ENCODE measurements around the gene TUBB4B. TPM values are rescaled to one million over a fixed set of nuclear protein-coding genes. Genes with fewer than 3 reads are reported as not detected.
A peak's percentile ranks its signal among the peaks of the same experiment; 100 is the strongest.

The TUBB4B gene
- total RNA-seq, 3 donors from 2014 or later (not counting 1 experiment from before 2014, with no cell fraction given): 84.4 to 121 (median 93.9) TPM

- no peak for TF ChIP-seq CTCF (IDR thresholded peaks at IDR 0.05)
- H3K4me1 Mint-ChIP-seq: peaks cover 0 to 6% of the 10 kb centered on the region in 2 donors
- no peak within 1 kb of the TSS for H3K27ac Mint-ChIP-seq
- no peaks in the 10 kb centered on the region for H3K9me3 Mint-ChIP-seq
- H3K4me3 Mint-ChIP-seq: peak within 1 kb of the TSS; percentile 25
- ATAC-seq (no peak), DNase-seq (no peak)
- intact Hi-C loops (cut with micrococcal nuclease): no loop called here
- Histone ChIP-seq H3K9me3 (ENCODE audit: control insufficient read depth, insufficient read depth, low read length) (no peaks in the 10 kb centered on the region), H3K4me3 (ENCODE audit: low read length) (no peak within 1 kb of the TSS), H3K4me1 (ENCODE audit: control insufficient read depth, insufficient read depth, low read length) (peaks cover 17% of the 10 kb centered on the region), H3K36me3 (ENCODE audit: control insufficient read depth, insufficient read depth, low read length) (no peaks in the 10 kb centered on the region), H3K27ac (ENCODE audit: low read length) (no peak within 1 kb of the TSS), H3K27me3 (ENCODE audit: control insufficient read depth, insufficient read depth, low read length) (no peaks in the 10 kb centered on the region)
- no peaks in the 10 kb centered on the region for H3K27me3 Mint-ChIP-seq (ENCODE audit: low read depth in 2 of 2)
- no peaks in the 10 kb centered on the region for H3K36me3 Mint-ChIP-seq
- 95% methylated on average over 4 of the region's 4 CpGs for WGBS (ENCODE audit: insufficient coverage)
Measured at GRCh38 chr9:137251194-137251461, 10.0 kb downstream of the TUBB4B start, which contains the start of gene STPG3. Gene STPG3, plus strand, starts transcription at chr9:137251286. Its CDS starts 1 bp downstream, at chr9:137251287.

DNA sequence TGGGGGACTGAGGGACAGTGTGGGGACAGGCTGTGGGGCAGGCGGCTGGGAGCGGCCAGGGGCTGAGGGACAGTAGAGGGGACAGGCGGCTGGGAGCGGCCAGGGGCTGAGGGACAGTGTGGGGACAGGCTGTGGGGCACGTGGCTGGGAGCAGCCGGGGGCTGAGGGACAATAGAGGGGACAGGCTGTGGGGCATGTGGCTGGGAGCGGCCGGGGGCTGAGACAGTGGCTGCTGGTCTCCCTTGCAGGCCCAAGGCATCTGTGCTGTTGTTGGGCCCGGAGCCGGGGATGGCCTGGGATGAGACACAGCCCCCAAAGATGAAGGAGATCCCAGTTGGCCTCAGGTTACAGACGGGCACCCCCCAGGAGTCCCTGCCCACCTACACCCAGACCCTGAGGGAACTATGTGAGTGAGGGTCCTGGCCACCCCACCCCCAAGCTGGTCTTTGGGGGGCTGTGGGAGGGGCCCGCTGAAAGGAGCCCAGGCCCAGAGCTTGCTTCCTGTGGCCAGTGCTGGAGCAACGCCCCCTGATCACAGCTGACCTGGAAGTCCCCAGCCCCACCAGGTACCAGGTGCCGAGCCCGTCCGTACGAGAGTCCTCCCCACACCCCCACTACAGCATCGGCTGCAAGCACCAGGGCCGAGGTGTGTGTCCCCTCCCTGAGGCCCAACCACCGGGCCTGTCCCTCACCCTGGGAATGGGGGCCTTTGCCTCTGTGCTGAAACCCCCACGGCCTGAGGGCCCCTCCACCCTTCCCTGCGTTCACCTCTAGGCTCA, 10.6 kb downstream of the TUBB4B start:
- Histone ChIP-seq H3K27me3 (ENCODE audit: control insufficient read depth, insufficient read depth, low read length) (no peaks in the 10 kb centered on the region), H3K4me3 (ENCODE audit: low read length) (no peak overlapping the region), H3K36me3 (ENCODE audit: control insufficient read depth, insufficient read depth, low read length) (peaks cover under 1% of the 10 kb centered on the region), H3K27ac (ENCODE audit: low read length) (no peak overlapping the region), H3K9me3 (ENCODE audit: control insufficient read depth, insufficient read depth, low read length) (no peaks in the 10 kb centered on the region), H3K4me1 (ENCODE audit: control insufficient read depth, insufficient read depth, low read length) (peaks cover 22% of the 10 kb centered on the region)
- Mint-ChIP-seq H3K4me1 (peaks cover 0 to 6% of the 10 kb centered on the region in 2 donors), H3K4me3 (peak overlapping the region; percentile 25), H3K9me3 (no peaks in the 10 kb centered on the region), H3K27ac (no peak overlapping the region), H3K36me3 (no peaks in the 10 kb centered on the region), H3K27me3 (ENCODE audit: low read depth in 2 of 2) (no peaks in the 10 kb centered on the region)
- DNase-seq (no peak), ATAC-seq (no peak)
- 93% methylated on average over 22 of the region's 22 CpGs for WGBS (ENCODE audit: insufficient coverage)
- intact Hi-C loops (cut with micrococcal nuclease): no loop called here
- TF ChIP-seq CTCF (IDR thresholded peaks at IDR 0.05): no peak

DNA sequence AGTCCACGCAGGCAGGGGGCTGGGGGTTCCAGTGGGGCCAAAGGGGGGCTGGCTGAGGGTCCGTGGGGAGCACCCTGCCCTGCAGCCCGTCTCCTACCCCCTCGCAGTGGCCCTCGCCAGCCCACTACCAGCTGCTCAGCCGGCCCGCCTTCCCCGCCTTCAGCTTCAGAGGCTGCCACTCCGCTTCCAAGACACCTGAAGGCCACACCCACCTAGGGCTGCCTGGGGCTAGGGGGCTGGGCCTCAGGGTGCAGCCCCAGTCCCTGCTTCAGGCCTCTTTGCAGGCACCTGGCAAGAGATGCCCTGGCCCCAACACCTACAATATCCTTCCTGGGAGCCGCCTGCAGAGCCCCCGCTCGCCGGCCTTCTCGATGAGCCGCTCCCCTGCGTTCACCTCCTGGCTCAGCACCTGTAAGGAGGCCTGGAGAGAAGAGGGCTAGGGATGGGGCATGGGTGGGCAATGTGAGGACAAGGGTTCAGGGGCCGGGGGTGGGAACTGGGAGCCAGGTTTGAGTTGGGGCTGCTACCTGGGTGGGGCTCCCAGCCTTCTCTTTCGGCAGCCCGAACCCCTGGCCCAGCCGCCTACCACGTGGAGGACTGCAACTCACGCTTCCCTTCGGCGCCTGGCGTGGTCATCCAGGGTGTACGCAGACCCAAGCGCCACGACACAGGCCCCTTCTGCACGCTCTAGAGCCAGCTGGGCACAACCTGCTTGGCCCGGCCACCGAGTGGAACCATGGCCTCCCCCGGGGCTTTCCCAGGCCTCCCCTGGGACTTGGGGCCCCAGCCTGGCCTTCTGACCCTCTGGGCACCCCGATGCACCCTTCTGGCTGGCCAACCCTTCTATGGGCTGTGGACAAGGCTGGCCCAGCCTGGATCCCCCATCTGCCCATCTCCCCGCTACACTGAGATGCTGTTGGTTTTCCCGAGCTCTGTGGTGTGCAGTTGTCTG, 11.7 kb downstream of the TUBB4B start:
- H3K4me3 ChIP-seq (ENCODE audit: low read length): no peak overlapping the region
- Mint-ChIP-seq H3K9me3 (no peaks in the 10 kb centered on the region), H3K27me3 (ENCODE audit: low read depth in 2 of 2) (no peaks in the 10 kb centered on the region), H3K27ac (no peak overlapping the region), H3K36me3 (no peaks in the 10 kb centered on the region), H3K4me3 (peak overlapping the region; percentile 45), H3K4me1 (peaks cover 0 to 6% of the 10 kb centered on the region in 2 donors)
- peaks cover 5% of the 10 kb centered on the region for H3K36me3 ChIP-seq (ENCODE audit: control insufficient read depth, insufficient read depth, low read length)
- intact Hi-C loops (cut with micrococcal nuclease): no loop called here
- H3K4me1 ChIP-seq (ENCODE audit: control insufficient read depth, insufficient read depth, low read length): peaks cover 25% of the 10 kb centered on the region
- no peak overlapping the region for H3K27ac ChIP-seq (ENCODE audit: low read length)
- 85% methylated on average over 34 of the region's 35 CpGs for WGBS (ENCODE audit: insufficient coverage)
- no peak for TF ChIP-seq CTCF (IDR thresholded peaks at IDR 0.05)
- H3K27me3 ChIP-seq (ENCODE audit: control insufficient read depth, insufficient read depth, low read length): no peaks in the 10 kb centered on the region
- no peaks in the 10 kb centered on the region for H3K9me3 ChIP-seq (ENCODE audit: control insufficient read depth, insufficient read depth, low read length)
- ATAC-seq (no peak), DNase-seq (no peak)

All from natural killer cell (primary cell).